Dedifferentiated amniotic fluid mesenchymal stem cell (primary cell): ENCODE data around the gene BMP6.

Experiments used
- DNase-seq: peaks from one replicate; pipeline ENCODE4 v3.0.0-alpha.2; 2016; ENCODE audit errors: extremely low spot score

The BMP6 gene

DNA sequence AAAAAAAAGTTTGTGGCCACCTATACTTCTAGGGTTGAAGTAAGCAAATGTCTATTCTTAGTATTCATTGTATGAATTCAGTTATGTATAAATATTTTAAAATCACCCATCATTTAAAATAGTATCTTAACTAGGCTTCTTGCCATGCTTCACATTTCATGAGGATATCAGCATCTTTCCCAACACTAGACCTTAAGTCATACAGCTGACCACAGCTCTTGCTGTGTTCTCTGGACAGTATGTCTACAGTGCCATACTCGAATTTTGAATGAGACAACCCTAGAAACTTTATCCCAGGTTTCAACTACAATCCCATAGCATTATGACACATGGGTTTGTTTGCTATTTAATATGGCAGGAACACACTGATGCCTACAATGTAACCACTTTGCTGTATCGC is 179.5 kb downstream of the BMP6 start:
- no peak for DNase-seq

DNA sequence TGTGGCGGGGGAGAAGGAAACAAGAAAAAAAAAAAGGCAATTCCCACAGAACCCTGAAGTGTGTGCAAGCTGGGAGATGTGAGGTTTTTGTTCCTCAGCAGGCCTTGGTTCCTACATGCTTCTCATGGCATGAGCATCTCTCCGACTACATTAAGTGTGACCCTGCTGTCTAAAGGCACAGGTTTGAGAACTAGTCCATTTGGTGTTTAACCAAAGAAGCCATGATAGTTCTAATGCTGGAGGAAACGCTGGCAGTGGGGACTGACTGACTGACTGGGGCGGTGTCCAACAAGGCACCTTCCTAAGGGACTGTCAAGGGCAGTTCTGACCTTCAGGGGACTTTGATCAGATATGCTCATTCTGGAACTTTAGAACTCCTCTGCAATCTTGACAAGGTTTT is 180.8 kb downstream of the BMP6 start:
- DNase-seq = no peak

DNA sequence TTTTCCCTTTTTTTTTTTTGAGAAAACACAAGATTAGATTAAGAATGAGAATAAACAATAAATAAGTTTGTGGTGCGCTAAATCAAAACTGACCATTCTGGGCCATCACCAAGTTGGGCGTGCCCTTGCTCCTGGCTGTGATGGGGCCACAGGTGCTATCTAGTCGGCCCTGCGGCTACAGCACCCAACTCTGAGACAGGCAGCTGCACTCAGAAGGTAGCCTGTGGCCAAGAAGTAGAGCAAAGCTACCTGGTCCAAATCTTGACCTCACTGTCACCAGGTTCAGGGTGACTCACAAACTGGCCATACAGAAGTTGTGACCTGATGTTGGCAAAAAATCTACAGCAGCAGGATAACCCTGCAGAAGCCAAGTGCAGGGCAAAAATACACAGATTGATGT is 181.3 kb downstream of the BMP6 start:
- DNase-seq = no peak

DNA sequence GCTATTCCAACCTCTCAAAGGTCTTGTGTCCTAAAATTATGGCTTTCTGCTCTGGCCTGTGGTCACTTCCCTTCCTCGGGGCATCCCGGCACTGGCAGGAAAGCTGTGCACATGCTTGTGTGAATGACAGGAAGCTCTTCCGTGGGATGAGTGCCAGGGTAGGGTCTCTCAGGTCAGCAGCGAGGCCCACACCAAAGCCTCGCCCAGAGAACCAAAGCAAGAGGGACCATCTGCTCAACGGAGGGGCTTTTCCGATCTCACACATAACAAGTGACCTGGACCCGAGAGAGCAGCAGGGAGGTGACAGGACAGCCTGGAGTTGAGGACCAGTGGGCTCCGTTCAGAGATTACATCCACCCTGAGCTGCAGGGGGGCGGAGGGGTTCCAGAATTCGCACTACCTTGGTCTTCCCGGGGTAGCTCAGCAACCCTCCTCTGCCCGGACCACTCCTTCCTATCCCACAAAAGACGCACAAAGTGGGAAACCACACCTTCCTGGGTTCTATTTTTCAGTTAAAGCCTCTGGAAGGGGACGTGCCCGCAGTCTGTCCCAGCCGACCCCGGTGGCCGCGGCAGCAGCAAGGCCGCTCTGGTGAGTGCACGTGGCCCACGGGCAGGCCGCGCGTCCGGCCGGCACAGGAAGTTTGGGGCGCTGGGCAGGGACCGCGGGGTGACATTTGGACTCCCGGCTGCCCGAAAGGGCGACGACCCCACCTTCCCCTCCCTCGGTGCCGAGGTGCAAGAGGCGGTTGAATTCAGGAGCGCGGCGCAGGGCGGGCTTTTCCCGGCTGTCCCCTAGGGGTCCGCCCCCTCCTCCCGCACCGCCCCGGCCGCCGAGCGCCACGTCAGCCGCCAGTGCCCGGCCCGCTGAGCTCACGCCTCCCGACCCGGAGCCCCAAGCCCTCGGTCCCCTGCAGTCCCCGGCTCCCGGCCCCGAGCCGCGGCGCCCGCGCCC is 183.7 kb downstream of the BMP6 start:
- no peak for DNase-seq

DNA sequence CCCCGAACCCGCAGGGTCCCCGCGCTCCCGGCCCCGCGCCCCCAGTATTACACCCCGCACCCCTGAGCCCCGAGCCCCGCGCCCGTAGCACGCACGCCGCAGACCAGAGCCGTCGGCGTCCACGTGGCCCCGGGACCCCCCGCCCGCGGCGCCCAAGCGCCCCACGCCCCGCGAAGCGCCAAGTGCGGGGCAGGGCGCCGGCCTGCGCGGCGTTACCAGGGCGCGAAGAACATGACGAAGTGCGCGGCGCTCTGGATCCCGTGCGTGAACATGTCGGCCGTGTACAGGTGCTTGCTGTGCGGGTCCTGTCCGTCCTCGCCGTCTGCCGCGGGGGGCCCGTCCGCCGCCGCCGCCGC is 184.4 kb downstream of the BMP6 start:
- no peak for DNase-seq

DNA sequence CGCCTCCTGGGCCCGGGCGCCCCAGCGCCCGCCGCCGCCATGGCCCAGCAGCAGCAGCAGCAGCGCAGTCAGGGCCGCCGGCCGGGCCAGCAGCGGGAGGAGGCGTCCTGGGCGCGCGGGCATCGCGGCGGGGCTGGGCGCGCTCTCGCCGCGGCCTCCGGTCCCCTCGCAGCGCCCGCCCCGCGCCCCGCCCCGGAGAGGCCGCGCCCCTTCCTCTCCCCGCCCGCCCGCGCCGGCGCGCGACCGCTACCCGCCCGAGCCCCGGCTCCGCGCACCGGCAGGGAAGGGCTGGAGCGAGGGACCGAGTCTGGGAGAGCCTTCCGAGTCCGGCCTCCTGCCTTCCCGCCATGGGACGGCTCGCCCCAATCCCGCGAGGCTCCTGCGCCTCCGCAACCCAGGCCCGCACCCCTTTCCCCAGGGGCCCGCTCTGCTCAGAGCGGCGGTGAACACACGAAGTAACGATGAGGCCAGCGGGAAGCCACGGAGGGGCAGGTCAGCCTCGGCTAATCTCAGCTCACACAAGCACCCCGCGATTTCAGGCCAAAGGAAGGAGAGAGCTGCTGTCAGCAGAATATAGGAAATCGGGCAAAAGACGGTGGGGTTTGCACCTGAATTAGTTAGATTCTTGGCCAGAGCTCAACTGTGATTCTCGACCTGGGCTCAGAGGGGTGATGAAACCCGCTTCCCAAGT is 184.9 kb downstream of the BMP6 start, which contains the start of gene TXNDC5:
TSS of gene TXNDC5 (minus strand) at position 135 of the 691 bp plus-strand sequence. CDS start at position 123, 12 bp downstream.
- peak; percentile 44 for DNase-seq

DNA sequence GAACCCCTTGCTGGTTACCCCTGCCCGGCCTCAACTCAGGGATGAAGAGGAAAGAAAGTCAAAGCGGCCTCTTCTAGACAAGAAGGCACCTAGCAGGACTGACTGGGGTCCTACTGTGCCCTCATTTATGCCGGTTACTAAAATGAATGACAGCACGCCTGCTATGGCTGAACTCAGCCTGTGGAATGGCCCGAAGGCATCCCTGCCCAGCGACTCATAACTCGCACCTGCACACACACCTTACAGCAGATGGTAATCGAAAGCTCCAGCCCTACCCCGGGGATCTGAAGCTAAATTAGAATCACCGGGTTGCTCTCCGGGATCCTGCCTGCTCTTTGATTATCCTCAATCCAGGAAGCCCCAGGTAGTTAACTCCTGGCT is 185.4 kb downstream of the BMP6 start:
- DNase-seq = no peak

DNA sequence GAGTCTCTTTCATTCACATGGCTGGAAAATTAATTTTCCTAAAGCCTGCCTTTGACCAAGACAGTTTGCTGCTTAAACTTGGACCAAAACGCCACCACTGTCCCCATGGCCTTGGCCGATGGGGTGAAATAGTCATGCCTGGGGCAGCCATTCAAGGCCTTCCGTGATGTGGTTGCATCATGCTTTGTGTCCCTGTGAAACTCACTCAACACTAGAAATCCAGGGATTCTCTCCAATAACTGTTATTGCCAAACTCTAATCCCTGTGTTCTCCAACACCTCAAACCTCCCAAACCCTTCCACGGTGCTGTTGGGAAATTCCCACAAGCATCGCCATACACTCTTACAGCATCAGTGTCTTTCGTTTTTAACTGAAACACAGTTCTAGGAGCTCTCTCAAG is 186.1 kb downstream of the BMP6 start:
- DNase-seq = no peak

DNA sequence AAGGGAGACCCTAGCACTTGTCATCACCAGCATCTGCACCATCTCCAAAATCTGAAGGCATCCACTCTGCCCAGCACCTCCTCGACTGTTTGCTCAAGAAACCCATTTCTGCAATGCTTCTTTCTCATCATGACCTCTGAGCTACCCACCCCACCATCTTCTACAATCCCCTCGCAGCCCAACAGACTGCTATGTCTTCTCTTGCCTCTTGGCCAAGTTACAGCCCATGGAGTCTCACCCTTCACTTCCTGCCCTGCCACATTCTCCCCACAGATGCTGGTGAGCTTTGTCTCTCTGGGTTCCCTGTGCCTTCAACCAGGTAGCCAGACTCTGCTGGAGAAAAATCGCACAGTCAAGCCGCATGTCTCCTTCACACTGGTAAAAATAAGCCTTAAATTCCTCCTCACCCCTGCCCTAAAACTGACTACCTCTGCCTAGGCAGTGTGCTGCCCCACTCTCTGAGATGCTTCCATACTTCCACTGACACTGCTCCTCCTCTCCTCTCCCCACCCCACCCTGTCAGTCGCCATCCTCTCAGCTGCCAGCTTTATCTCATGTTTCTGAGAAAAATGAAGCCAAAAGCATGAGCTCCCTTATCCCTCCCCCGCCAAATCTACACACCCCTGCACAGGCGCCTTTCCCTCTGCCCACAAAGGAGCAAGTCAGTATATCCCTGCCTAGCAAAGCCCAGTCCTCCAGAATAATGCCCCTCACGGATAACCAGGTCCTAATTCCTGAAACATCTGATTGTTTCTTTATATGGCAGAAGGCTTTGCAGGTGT is 187.0 kb downstream of the BMP6 start:
- DNase-seq = no peak

DNA sequence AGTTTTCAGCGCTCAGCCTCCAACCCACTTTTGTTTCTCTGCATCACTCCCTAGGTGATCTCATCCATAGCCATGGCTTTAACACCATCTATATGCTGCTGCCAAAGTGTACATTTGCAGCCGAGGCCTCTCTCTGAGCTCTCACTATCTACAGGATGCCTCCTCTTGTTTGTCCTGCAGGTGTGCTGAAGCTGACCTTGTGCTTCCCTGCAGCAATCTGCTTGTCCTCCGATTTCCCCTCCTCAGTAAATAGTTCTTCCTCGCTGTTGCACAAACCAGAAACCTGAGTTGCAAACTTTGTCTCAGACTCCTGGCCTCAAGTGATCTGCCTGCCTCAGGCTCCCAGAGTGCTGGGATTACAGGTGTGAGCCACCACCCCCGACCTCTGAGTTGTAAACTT is 188.4 kb downstream of the BMP6 start:
- DNase-seq = no peak

DNA sequence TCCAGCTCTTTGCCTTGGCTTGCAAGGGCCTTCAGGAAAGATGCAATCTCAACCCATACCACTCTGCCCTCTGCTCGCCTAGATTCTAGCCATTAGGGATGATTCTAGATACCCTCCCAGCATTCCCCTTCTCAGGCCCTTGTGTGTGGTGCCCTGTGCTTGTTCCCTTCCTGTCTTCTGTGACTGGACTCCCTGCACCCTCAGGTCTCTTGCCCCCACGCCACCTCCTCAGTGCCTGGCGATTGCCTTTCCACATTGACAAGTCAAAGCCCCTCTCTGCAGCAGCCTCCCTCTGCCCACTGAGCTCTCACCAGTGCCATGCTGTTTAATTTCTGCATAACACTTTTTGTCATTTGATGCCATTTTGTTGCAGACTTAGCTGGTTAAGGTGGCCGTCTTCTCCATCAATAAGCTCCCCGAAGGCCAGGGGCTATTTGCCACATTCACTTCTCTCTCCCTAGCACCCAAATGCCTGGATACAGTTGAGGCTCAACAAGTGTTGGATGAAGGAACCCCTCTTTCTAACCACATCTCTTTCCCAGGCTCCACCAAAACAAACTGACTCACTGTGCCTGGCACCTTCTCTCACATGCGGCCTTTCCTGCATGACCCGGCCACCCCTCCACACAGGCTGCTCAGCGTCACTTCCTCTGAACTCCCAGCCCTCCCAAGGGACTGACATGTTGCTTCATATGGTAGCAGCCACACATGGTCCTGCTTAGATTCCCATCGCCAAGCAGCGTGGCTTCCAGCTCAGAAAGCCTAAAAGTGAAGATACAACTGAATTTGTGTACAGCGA is 189.3 kb downstream of the BMP6 start:
- DNase-seq = no peak

DNA sequence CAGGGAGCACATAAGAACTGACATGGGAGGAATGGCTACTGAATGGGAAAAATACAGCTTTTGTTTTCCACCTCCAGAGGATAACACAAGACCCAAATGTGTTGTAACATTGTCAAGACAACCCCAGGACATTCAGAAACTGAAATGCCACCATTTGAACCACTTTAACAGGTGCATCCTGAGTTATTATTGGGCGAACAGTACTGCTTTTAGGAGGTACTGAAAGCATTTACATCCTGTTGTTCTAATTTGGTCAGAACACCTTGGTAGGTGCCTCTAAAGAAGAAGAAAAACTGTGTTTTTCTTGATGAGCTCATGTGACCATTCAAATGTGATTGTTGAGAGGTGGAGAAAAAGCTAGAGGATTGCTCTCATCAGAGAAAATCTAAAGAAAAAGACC is 191.1 kb downstream of the BMP6 start:
- no peak for DNase-seq

DNA sequence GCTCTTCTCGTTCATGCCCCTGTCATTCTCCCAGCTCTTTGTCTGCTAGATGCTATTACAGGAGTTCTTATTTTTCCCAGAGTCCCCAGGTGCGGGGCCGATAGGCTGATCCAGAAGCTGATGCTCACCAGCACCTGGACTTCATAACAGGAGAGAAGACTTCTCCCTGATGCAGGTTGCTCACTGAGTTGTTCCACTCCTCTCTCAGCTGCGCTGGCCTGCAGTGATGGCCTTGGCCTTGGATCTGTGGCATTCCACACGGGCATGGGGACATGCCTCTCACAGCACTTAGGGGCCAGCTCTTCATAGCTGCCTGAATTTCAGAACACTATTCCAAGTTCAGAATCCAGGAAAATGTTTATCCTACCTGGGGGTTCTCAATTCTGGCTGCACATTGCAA is 191.8 kb downstream of the BMP6 start:
- DNase-seq = no peak

DNA sequence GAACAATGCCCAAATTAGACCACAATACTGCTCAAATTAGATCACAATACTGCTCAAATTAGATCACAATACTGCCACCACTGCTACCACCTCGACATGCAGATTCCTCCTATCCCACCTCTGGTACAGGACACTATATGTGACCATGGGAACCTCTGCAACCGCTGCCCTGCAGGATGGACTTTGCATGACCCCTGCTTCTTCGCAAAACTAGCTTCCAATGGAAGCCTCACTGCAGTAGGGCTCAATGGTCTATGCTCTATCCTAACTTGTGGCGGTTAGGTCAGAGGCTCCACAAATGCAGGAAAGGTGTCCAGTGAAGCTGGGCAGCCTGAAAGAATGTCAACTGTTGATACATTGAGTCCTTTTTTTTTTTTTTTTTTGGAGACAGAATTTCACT is 192.5 kb downstream of the BMP6 start:
- no peak for DNase-seq

DNA sequence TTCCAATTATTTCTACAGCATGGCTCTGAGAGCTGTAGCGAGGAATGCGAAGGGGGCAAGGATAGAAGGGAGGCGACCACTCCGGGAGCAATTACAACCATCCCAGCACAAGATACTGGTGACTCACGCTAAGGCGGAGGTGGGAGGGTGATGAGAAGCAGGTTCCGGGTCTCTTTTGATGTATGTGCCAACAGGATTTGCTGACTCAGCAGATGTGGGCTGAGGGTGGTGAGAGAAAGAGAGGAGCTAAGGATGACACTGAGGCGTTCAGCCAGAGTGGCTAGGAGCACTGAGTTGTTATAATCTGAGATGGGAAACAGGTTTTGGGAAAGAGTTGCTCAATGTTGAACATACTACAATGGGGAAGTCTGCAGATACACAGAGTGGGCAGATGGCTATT is 194.0 kb downstream of the BMP6 start:
- no peak for DNase-seq

DNA sequence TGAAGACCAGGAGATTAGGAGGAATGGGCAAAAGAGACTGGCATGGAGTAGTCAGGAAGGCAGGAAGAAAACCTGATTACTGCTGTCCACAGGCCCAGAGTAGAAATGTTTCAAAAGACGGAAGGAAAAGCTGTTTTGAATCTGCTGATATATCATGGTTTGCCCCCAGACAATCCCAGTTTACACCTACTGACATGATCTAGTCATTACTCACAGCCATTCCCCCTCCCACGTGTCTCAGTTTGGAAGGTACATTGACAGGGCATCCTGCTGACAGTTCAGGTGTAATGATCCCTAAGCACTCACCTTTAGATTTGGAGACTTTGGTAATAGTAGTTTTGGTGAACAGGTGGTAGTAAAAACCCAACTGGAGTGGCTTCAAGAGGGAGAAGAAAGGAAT is 194.5 kb downstream of the BMP6 start:
- no peak for DNase-seq

DNA sequence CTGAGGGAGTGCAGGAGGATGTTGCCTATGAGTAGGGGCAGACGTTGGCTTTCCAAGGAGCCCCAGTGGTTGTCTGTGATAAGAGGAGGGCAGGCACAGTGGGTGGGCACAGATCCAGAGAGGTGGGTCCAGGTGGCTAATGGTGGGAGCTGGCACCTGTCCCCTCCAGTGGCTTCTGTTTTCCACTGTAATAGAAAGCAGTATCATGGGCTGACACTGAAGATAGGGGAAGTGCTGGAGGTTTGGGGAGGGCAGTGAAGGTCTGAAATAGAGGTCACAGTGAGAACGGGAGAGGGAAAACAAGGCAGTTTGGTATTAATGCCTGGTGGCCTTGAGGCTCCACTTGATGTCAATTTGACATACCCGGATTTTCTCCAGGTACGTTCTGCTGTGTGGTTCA is 195.1 kb downstream of the BMP6 start:
- DNase-seq = no peak

DNA sequence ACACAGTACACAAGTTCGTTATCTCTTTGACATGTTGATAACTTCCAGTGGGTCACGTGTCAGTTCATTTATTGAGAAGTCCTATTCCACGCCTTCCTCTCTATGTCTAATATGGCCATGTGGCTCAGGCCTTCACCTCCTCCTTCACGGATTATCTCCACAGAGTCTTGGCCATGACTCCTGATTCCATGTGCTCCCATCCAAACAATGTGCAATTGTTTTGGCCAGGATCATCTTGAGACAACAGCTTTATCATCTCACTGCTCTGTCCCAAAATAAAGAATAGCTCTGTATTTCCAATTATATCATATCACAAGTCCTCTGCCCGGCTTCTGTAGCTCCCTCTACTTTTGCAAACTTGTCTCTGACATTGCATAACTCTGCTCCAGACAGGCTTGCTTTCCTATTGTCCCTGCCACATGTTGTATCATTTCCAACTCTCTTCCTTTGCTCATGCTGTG is 195.8 kb downstream of the BMP6 start:
- no peak for DNase-seq

DNA sequence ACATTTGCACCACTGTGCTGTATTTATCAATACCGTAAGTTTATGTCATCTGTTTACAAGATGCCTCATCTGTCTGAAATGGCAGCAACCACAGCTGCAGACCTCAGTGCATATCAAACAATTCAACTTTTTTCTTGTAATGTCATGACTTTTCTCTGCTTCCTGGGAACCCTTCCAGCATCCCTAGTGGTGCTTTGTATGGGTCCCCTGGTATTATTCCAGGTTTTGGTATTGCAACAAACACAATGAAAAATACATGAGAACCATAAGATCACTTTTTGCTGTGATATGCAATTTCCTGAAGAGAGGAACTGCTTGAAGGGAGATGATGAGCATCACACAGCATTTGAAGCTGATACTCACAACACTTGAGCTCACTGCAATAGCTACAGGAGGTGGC is 196.7 kb downstream of the BMP6 start:
- no peak for DNase-seq

DNA sequence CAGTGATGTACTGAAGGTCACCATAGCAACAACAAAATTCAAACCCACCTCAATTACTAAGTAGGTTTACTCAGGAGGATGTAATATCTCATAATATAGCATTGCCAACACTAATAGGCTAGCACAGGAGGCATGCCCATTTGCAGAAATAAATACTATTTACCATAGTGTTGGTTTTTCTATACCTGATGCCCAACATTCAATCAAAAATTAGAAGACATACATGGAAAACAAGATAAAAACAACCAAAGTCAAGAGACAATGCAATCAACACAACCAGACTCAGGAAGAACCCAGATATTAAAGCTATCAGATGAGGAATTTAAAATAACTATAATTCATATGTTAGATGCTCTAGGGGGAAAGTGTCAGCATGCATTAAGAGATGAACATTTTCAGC is 199.0 kb downstream of the BMP6 start:
- no peak for DNase-seq
